SH-SY5Y (cell line): ENCODE data around the gene DAB1.

Experiments
- GATA2 ChIP-seq: IDR thresholded peaks from 2 replicates; pipeline ENCODE4 v1.6.1; 2011; ENCODE audit warnings: mild to moderate bottlenecking, low read depth, low read length
- GATA3 ChIP-seq: IDR thresholded peaks from 2 replicates; pipeline ENCODE4 v1.6.1; 2011; ENCODE audit warnings: low read depth, mild to moderate bottlenecking, low read length, moderate library complexity

DNA sequence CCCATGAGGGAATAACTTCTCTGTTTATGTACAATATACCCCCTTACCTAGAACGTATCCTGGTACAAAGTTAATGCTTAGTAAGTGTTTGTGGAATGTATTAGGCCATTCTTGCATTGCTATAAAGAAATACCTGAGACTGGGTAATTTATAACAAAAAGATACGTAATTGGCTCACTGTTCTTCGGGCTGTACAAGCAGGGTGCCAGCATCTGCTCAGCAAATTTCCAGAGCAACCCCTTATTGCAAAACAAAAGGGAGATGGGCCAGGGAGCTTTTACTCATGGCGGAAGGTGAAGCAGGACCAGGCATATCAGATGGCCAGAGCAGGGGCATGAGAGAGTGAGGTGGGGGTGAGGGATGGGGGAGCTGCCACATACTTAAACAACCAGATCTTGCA lies 334.6 kb downstream of the DAB1 start:
- no peak for TF ChIP-seq GATA2
- no peak for TF ChIP-seq GATA3
